ENCODE results near the gene DPYSL3.

The DPYSL3 gene

GRCh38 chr5:147467973-147468508, 41.8 kb downstream of the DPYSL3 start:
- no peak for DNase-seq

GRCh38 chr5:147466360-147466980, 43.4 kb downstream of the DPYSL3 start:
- DNase-seq = no peak

GRCh38 chr5:147465747-147466146, 44.1 kb downstream of the DPYSL3 start:
- DNase-seq = no peak

GRCh38 chr5:147464211-147464610, 45.7 kb downstream of the DPYSL3 start:
- no peak for DNase-seq

- no peak for DNase-seq
Observed at GRCh38 chr5:147461915-147462314, 48.0 kb downstream of the DPYSL3 start.

- no peak for DNase-seq
Observed at GRCh38 chr5:147460380-147460779, 49.5 kb downstream of the DPYSL3 start.

- no peak for DNase-seq
Observed at GRCh38 chr5:147458581-147458980, 51.3 kb downstream of the DPYSL3 start.

GRCh38 chr5:147455822-147456450, 53.9 kb downstream of the DPYSL3 start:
- DNase-seq = no peak

- no peak for DNase-seq
Observed at GRCh38 chr5:147454996-147455677, 54.7 kb downstream of the DPYSL3 start.

- peak; percentile 69 for DNase-seq
Observed at GRCh38 chr5:147453875-147454814, 55.7 kb downstream of the DPYSL3 start.

- no peak for DNase-seq
Observed at GRCh38 chr5:147452165-147452811, 57.6 kb downstream of the DPYSL3 start.

- DNase-seq = no peak
Observed at GRCh38 chr5:147451193-147451592, 58.7 kb downstream of the DPYSL3 start.

GRCh38 chr5:147450606-147451005, 59.3 kb downstream of the DPYSL3 start:
- no peak for DNase-seq

- no peak for DNase-seq
Observed at GRCh38 chr5:147448766-147449165, 61.1 kb downstream of the DPYSL3 start.

GRCh38 chr5:147446523-147446922, 63.3 kb downstream of the DPYSL3 start:
- no peak for DNase-seq

- no peak for DNase-seq
Observed at GRCh38 chr5:147445917-147446316, 64.0 kb downstream of the DPYSL3 start.

GRCh38 chr5:147445090-147445489, 64.8 kb downstream of the DPYSL3 start:
- DNase-seq = no peak

GRCh38 chr5:147442224-147442623, 67.6 kb downstream of the DPYSL3 start:
- DNase-seq = no peak

- DNase-seq = no peak
Observed at GRCh38 chr5:147441191-147441695, 68.6 kb downstream of the DPYSL3 start.

- no peak for DNase-seq
Observed at GRCh38 chr5:147439254-147439653, 70.6 kb downstream of the DPYSL3 start.

GRCh38 chr5:147437161-147437596, 72.7 kb downstream of the DPYSL3 start:
- no peak for DNase-seq

GRCh38 chr5:147436596-147436995, 73.3 kb downstream of the DPYSL3 start:
- no peak for DNase-seq

All from stimulated activated CD4-positive, alpha-beta T cell treated with anti-CD3 and anti-CD28 coated beads, Interleukin-4, amount 100 ng/mL, for 24 hours (primary cell).